Kidney capillary endothelial cell (primary cell): ENCODE data around the gene TLK2.
"Not testable (repeated sequence)": the region's sequence is repeated elsewhere in the genome, so short reads cannot be mapped to it uniquely, and the experiment has no call there.

Experiments
- DNase-seq: peaks from one replicate; pipeline ENCODE4 v3.0.0-alpha.2; 2018; ENCODE audit warnings: low spot score

The TLK2 gene

GRCh38 chr17:62560971-62561370 lies 82.3 kb downstream of the TLK2 start:
- not testable (repeated sequence) for DNase-seq

- peak; percentile 48 for DNase-seq
These were observed 84.0 kb downstream of the TLK2 start for GRCh38 chr17:62562656-62563055.

GRCh38 chr17:62565817-62566216 lies 87.2 kb downstream of the TLK2 start:
- peak; percentile 94 for DNase-seq

GRCh38 chr17:62566996-62567578 lies 88.5 kb downstream of the TLK2 start:
- DNase-seq: no peak

GRCh38 chr17:62572488-62572887 lies 93.9 kb downstream of the TLK2 start:
- DNase-seq: no peak

- peak; percentile 72 for DNase-seq
These were observed 94.3 kb downstream of the TLK2 start for GRCh38 chr17:62572888-62573401.

- no peak for DNase-seq
These were observed 95.0 kb downstream of the TLK2 start for GRCh38 chr17:62573480-62574117.

- no peak for DNase-seq
These were observed 97.8 kb downstream of the TLK2 start for GRCh38 chr17:62576382-62576781.

GRCh38 chr17:62578757-62579487 lies 100.3 kb downstream of the TLK2 start:
- DNase-seq: no peak

- DNase-seq: no peak
These were observed 102.3 kb downstream of the TLK2 start for GRCh38 chr17:62580947-62581346.

- no peak for DNase-seq
These were observed 103.1 kb downstream of the TLK2 start for GRCh38 chr17:62581764-62582163.

- DNase-seq: no peak
These were observed 108.9 kb downstream of the TLK2 start for GRCh38 chr17:62587554-62587953.

GRCh38 chr17:62588109-62588508 lies 109.5 kb downstream of the TLK2 start:
- DNase-seq: no peak

- no peak for DNase-seq
These were observed 112.7 kb downstream of the TLK2 start for GRCh38 chr17:62591333-62591732.

- DNase-seq: not testable (repeated sequence)
These were observed 113.2 kb downstream of the TLK2 start for GRCh38 chr17:62591822-62592221.

GRCh38 chr17:62592341-62593099 lies 113.9 kb downstream of the TLK2 start:
- DNase-seq: no peak

- DNase-seq: no peak
These were observed 116.9 kb downstream of the TLK2 start for GRCh38 chr17:62595484-62595883.

GRCh38 chr17:62596662-62597061 lies 118.0 kb downstream of the TLK2 start:
- DNase-seq: no peak

- no peak for DNase-seq
These were observed 118.5 kb downstream of the TLK2 start for GRCh38 chr17:62597150-62597549.

GRCh38 chr17:62597920-62598319 lies 119.3 kb downstream of the TLK2 start:
- DNase-seq: no peak

- no peak for DNase-seq
These were observed 121.5 kb downstream of the TLK2 start for GRCh38 chr17:62599964-62600657.

GRCh38 chr17:62600805-62601204 lies 122.2 kb downstream of the TLK2 start:
- DNase-seq: no peak
